NCI-H128 (cell line): Measurements from ENCODE around the gene ST7.
"Not testable (repeated sequence)": the region's sequence is repeated elsewhere in the genome, so short reads cannot be mapped to it uniquely, and the experiment has no call there.

ENCODE experiments used
- DNase-seq: peaks from one replicate; lab custom pipeline; 2025; ENCODE audit not compliant: unreplicated experiment; lab: John Stamatoyannopoulos, UW

The ST7 gene

GRCh38 chr7:117088623-117089194 lies 135.4 kb downstream of the ST7 start:
- no peak for DNase-seq

- no peak for DNase-seq
Observed at GRCh38 chr7:117090791-117091190, 137.5 kb downstream of the ST7 start.

GRCh38 chr7:117091721-117092120 lies 138.4 kb downstream of the ST7 start:
- no peak for DNase-seq

GRCh38 chr7:117092785-117093184 lies 139.5 kb downstream of the ST7 start:
- no peak for DNase-seq

GRCh38 chr7:117094457-117094856 lies 141.2 kb downstream of the ST7 start:
- no peak for DNase-seq

GRCh38 chr7:117095055-117095454 lies 141.8 kb downstream of the ST7 start:
- no peak for DNase-seq

GRCh38 chr7:117096330-117096729 lies 143.0 kb downstream of the ST7 start:
- no peak for DNase-seq

GRCh38 chr7:117096942-117097341 lies 143.6 kb downstream of the ST7 start:
- DNase-seq = no peak

- no peak for DNase-seq
Observed at GRCh38 chr7:117097860-117098259, 144.6 kb downstream of the ST7 start.

- no peak for DNase-seq
Observed at GRCh38 chr7:117098457-117098856, 145.2 kb downstream of the ST7 start.

GRCh38 chr7:117101026-117101425 lies 147.7 kb downstream of the ST7 start:
- DNase-seq = no peak

- no peak for DNase-seq
Observed at GRCh38 chr7:117110480-117111315, 157.4 kb downstream of the ST7 start.

- no peak for DNase-seq
Observed at GRCh38 chr7:117111535-117111934, 158.2 kb downstream of the ST7 start.

GRCh38 chr7:117112640-117113039 lies 159.3 kb downstream of the ST7 start:
- DNase-seq = no peak

GRCh38 chr7:117113871-117114270 lies 160.6 kb downstream of the ST7 start:
- no peak for DNase-seq

GRCh38 chr7:117114272-117114671 lies 161.0 kb downstream of the ST7 start:
- DNase-seq = no peak

- no peak for DNase-seq
Observed at GRCh38 chr7:117116211-117116610, 162.9 kb downstream of the ST7 start.

- no peak for DNase-seq
Observed at GRCh38 chr7:117117172-117117571, 163.9 kb downstream of the ST7 start.

- DNase-seq = no peak
Observed at GRCh38 chr7:117118579-117119180, 165.4 kb downstream of the ST7 start.

- peak; percentile 67 for DNase-seq
Observed at GRCh38 chr7:117119192-117119924, 166.1 kb downstream of the ST7 start.

- not testable (repeated sequence) for DNase-seq
Observed at GRCh38 chr7:117120321-117120720, 167.0 kb downstream of the ST7 start.

- not testable (repeated sequence) for DNase-seq
Observed at GRCh38 chr7:117122036-117122435, 168.7 kb downstream of the ST7 start.
